ENCODE measurements around the gene TMEM40. TPM values are rescaled to one million over a fixed set of nuclear protein-coding genes. Genes with fewer than 3 reads are reported as not detected.

TMEM40 gene
- total RNA-seq, 1 donor from 2014 or later: 7.8 TPM

GRCh38 chr3:12746419-12746818 lies 12.6 kb downstream of the TMEM40 start:
- Mint-ChIP-seq H3K36me3 (peaks cover 2% of the 10 kb centered on the region), H3K27me3 (ENCODE audit: low read depth) (no peaks in the 10 kb centered on the region), H3K4me3 (no peak overlapping the region), H3K9me3 (no peaks in the 10 kb centered on the region), H3K4me1 (no peaks in the 10 kb centered on the region), H3K27ac (no peak overlapping the region)
- no peak for TF ChIP-seq CTCF (IDR thresholded peaks at IDR 0.05; ENCODE audit: unreplicated experiment)
- DNase-seq (ENCODE audit: low spot score in 2 of 2, unreplicated experiment in 2 of 2): no peak

- TF ChIP-seq CTCF (IDR thresholded peaks at IDR 0.05; ENCODE audit: unreplicated experiment): no peak
- Mint-ChIP-seq H3K27me3 (ENCODE audit: low read depth) (no peaks in the 10 kb centered on the region), H3K36me3 (peaks cover 2% of the 10 kb centered on the region), H3K9me3 (no peaks in the 10 kb centered on the region), H3K4me3 (no peak overlapping the region), H3K27ac (no peak overlapping the region), H3K4me1 (no peaks in the 10 kb centered on the region)
- DNase-seq (ENCODE audit: low spot score in 2 of 2, unreplicated experiment in 2 of 2): no peak
These were observed 14.7 kb downstream of the TMEM40 start for GRCh38 chr3:12744326-12744725.

- no peak for TF ChIP-seq CTCF (IDR thresholded peaks at IDR 0.05; ENCODE audit: unreplicated experiment)
- no peak overlapping the region for H3K4me3 Mint-ChIP-seq
- no peaks in the 10 kb centered on the region for H3K4me1 Mint-ChIP-seq
- no peaks in the 10 kb centered on the region for H3K27me3 Mint-ChIP-seq (ENCODE audit: low read depth)
- H3K9me3 Mint-ChIP-seq: no peaks in the 10 kb centered on the region
- peaks cover 2% of the 10 kb centered on the region for H3K36me3 Mint-ChIP-seq
- H3K27ac Mint-ChIP-seq: no peak overlapping the region
- no peak for DNase-seq (ENCODE audit: low spot score in 2 of 2, unreplicated experiment in 2 of 2)
These were observed 15.5 kb downstream of the TMEM40 start for GRCh38 chr3:12743583-12743982.

- peaks cover 3% of the 10 kb centered on the region for H3K4me1 Mint-ChIP-seq
- H3K4me3 Mint-ChIP-seq: no peak overlapping the region
- H3K36me3 Mint-ChIP-seq: peaks cover 2% of the 10 kb centered on the region
- H3K27ac Mint-ChIP-seq: no peak overlapping the region
- DNase-seq (ENCODE audit: low spot score in 2 of 2, unreplicated experiment in 2 of 2): no peak
- no peak for TF ChIP-seq CTCF (IDR thresholded peaks at IDR 0.05; ENCODE audit: unreplicated experiment)
- no peaks in the 10 kb centered on the region for H3K9me3 Mint-ChIP-seq
- no peaks in the 10 kb centered on the region for H3K27me3 Mint-ChIP-seq (ENCODE audit: low read depth)
These were observed 16.5 kb downstream of the TMEM40 start for GRCh38 chr3:12742330-12743107.

- Mint-ChIP-seq H3K4me1 (peaks cover 3% of the 10 kb centered on the region), H3K36me3 (peaks cover 2% of the 10 kb centered on the region), H3K9me3 (no peaks in the 10 kb centered on the region), H3K27me3 (ENCODE audit: low read depth) (no peaks in the 10 kb centered on the region), H3K4me3 (no peak overlapping the region), H3K27ac (no peak overlapping the region)
- TF ChIP-seq CTCF (IDR thresholded peaks at IDR 0.05; ENCODE audit: unreplicated experiment): no peak
- no peak for DNase-seq (ENCODE audit: low spot score in 2 of 2, unreplicated experiment in 2 of 2)
These were observed 17.9 kb downstream of the TMEM40 start for GRCh38 chr3:12741209-12741608.

Data from mesothelial cell of epicardium (in vitro differentiated cells).